ENCODE measurements around the gene ZGLP1.

GRCh38 chr19:10317045-10317856, 7.6 kb upstream of the ZGLP1 start:
- TF ChIP-seq, protein P1, sequence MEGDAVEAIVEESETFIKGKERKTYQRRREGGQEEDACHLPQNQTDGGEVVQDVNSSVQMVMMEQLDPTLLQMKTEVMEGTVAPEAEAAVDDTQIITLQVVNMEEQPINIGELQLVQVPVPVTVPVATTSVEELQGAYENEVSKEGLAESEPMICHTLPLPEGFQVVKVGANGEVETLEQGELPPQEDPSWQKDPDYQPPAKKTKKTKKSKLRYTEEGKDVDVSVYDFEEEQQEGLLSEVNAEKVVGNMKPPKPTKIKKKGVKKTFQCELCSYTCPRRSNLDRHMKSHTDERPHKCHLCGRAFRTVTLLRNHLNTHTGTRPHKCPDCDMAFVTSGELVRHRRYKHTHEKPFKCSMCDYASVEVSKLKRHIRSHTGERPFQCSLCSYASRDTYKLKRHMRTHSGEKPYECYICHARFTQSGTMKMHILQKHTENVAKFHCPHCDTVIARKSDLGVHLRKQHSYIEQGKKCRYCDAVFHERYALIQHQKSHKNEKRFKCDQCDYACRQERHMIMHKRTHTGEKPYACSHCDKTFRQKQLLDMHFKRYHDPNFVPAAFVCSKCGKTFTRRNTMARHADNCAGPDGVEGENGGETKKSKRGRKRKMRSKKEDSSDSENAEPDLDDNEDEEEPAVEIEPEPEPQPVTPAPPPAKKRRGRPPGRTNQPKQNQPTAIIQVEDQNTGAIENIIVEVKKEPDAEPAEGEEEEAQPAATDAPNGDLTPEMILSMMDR (IDR thresholded peaks at IDR 0.05; ENCODE audit: insufficient read depth, low read depth, low read length), result no peak
- TF ChIP-seq EZH2 (IDR thresholded peaks at IDR 0.05; ENCODE audit: insufficient read depth, low read length), result no peak

All from astrocyte (in vitro differentiated cells and primary cell).